ENCODE results near the gene TMEM203. TPM values are rescaled to one million over a fixed set of nuclear protein-coding genes. Genes with fewer than 3 reads are reported as not detected.

The TMEM203 gene
- total and polyA plus RNA-seq, 4 donors: 21.5 to 27.5 (median 25.8) TPM

DNA sequence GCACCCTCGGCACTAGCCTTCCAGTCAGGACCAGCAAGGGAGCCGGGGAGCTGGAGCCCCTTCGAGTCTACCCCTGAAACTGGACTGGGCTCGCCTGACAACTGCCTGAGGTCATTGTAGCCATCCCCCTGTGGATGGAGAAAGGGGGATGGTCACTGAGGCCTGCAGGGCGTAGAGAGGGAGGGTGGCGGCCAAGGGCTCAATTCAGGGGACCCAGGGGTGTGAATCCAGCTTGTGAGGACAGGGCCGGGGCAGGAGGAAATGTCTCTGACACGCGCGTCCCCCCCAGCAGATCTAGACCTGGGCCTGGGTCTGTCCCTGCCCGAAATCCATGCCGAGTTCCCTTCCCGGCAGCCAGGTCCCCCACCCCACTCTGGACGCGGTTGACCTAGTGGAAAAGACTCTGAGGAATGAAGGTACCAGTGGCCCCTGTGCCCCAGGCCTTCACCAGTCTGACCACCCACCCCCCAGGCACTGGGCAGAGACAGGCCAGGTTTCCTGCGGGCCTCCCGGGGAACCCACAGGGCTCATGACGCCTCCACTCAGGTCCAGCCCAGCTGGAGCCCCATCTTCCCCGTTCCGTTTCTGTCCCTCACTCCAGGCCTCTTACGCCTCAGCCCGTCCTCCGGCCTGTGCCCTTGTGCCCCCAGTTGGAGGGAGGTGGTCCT lies 26.1 kb upstream of the TMEM203 start:
- intact Hi-C loops (cut with DNase I): no loop called here
- H3K27me3 ChIP-seq (ENCODE audit: control insufficient read depth in 1 of 2, insufficient read depth in 2 of 2, low read length in 1 of 2): no peaks in the 10 kb centered on the region

DNA sequence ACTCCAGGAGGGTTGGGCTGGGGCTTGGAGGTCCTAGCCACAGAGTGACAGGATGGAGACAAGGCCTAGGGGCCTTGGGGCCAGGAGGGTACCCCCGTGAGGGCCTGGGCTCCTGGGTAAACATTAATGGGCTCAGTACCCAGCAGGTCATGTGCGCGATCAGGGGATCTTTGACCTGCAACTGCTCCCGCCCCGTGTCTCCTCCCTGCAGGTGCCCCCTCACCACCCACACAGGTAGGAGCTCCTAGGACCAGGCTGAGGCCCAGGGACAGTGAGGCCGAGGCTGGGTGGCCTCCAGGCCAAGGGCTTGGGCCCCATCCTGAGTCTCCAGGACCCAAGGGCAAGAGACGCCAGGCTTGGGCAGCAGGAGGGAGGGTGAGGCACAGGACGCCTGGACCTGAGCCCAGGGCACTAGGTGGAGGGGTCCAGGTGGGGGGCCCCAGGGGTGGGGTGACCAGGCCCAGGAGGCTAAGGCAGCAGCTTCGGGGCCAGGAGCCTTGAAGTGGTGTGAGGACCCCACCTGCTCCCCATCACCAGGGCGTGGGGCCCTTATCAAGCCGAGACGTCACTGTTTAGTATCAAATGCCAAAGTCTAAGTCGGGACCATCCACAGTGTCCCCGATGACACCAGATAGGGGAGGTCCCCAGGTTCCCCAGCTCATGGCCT lies 25.4 kb upstream of the TMEM203 start, which contains the start of gene SLC34A3:
Gene SLC34A3, plus strand, starts transcription at position 197 of the 667 bp plus-strand sequence. CDS start 802 bp downstream, outside the sequence.
- Histone ChIP-seq H3K4me1 (ENCODE audit: control insufficient read depth in 1 of 2, insufficient read depth in 2 of 2, low read length in 2 of 2) (no peaks in the 10 kb centered on the region), H3K9me3 (ENCODE audit: control insufficient read depth, low read length) (no peaks in the 10 kb centered on the region), H3K27me3 (ENCODE audit: control insufficient read depth in 1 of 2, insufficient read depth in 2 of 2, low read length in 1 of 2) (no peaks in the 10 kb centered on the region), H3K27ac (ENCODE audit: low read depth in 1 of 2, low read length in 2 of 2) (no peak within 1 kb of the TSS), H3K4me3 (ENCODE audit: low read length in 2 of 2) (no peak within 1 kb of the TSS), H3K36me3 (ENCODE audit: control insufficient read depth in 1 of 2, insufficient read depth in 2 of 2, low read length in 1 of 2) (no peaks in the 10 kb centered on the region)
- intact Hi-C loops (cut with DNase I): no loop called here
- WGBS, 2 donors: 70 to 78% methylated on average over 13 to 14 of the region's 14 CpGs
- DNase-seq (no peak), ATAC-seq (ENCODE audit: low FRiP score) (no peak)

More for the DNA sequence above, 26.1 kb upstream of the TMEM203 start:
- no peaks in the 10 kb centered on the region for H3K4me1 ChIP-seq (ENCODE audit: control insufficient read depth in 1 of 2, insufficient read depth in 2 of 2, low read length in 2 of 2)
- H3K36me3 ChIP-seq (ENCODE audit: control insufficient read depth in 1 of 2, insufficient read depth in 2 of 2, low read length in 1 of 2): no peaks in the 10 kb centered on the region
- no peak overlapping the region for H3K4me3 ChIP-seq (ENCODE audit: low read length in 2 of 2)
- no peak for DNase-seq
- WGBS, 2 donors: 82 to 90% methylated on average over 19 to 23 of the region's 23 CpGs
- H3K27ac ChIP-seq (ENCODE audit: low read depth in 1 of 2, low read length in 2 of 2): no peak overlapping the region
- no peak for ATAC-seq (ENCODE audit: low FRiP score)
- no peaks in the 10 kb centered on the region for H3K9me3 ChIP-seq (ENCODE audit: control insufficient read depth, low read length)

GRCh38 chr9:137229903-137230704 lies 24.7 kb upstream of the TMEM203 start:
- no peak overlapping the region for H3K4me3 ChIP-seq (ENCODE audit: low read length in 2 of 2)
- WGBS, 2 donors: 60 to 61% methylated on average over 28 to 31 of the region's 31 CpGs
- no peak overlapping the region for H3K27ac ChIP-seq (ENCODE audit: low read depth in 1 of 2, low read length in 2 of 2)
- DNase-seq (no peak), ATAC-seq (ENCODE audit: low FRiP score) (no peak)
- H3K4me1 ChIP-seq (ENCODE audit: control insufficient read depth in 1 of 2, insufficient read depth in 2 of 2, low read length in 2 of 2): no peaks in the 10 kb centered on the region
- no peaks in the 10 kb centered on the region for H3K36me3 ChIP-seq (ENCODE audit: control insufficient read depth in 1 of 2, insufficient read depth in 2 of 2, low read length in 1 of 2)
- intact Hi-C loops (cut with DNase I): loop anchor here (2.0 to 5.0 kb wide), 2 partner anchors 107 to 108 kb away; no protein-coding TSS in a partner anchor
- H3K27me3 ChIP-seq (ENCODE audit: control insufficient read depth in 1 of 2, insufficient read depth in 2 of 2, low read length in 1 of 2): no peaks in the 10 kb centered on the region
- H3K9me3 ChIP-seq (ENCODE audit: control insufficient read depth, low read length): no peaks in the 10 kb centered on the region

DNA sequence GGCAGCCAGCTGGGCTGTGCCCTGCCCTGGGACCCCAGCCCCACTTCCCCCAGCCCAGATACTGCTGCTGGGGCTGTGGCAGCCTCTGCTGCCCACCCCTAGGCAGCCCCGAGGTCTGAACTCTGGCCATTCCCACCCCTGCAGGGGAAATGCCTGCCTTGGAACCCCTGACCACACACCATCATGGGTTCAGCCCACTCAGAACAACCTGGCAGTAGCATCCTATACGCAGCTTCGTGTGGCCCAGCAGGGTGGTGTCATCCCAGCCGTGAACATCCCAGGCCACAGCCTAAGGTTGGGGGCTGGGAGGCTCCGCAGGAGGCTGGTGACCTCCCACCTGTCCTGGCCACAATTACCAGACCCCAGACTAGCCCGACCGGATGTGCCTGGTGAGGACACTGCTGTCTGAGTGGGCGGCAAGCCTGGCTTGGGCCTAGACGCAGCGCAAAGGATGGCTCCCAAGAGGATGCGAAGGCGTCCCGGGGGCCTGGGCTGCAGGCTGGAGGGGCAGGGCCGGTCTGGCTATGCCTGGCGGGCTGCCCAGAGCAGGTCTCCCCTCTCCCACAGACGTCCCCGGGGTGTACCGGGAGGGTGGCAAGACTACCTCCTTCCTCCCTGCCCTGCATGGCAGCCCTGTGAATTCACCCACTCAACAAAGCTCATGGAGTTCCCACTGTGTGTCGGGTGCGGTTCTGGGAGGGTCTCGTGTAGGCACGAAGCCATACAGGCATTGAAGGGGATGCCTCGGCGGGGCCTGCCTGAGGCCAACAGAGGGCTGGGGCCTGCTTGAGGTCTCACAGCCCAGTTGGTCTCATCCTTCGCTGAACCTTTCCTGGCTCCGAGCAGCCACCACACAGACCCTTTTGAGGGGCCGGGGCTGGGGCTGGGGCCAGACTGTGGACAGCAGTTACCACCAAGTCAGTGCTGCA lies 23.8 kb upstream of the TMEM203 start:
- intact Hi-C loops (cut with DNase I): loop anchor here (2.0 to 5.0 kb wide), 2 partner anchors 106 to 107 kb away; no protein-coding TSS in a partner anchor
- 33 to 42% methylated on average over 27 of the region's 27 CpGs for WGBS, 2 donors
- H3K4me1 ChIP-seq (ENCODE audit: control insufficient read depth in 1 of 2, insufficient read depth in 2 of 2, low read length in 2 of 2): no peaks in the 10 kb centered on the region
- H3K27ac ChIP-seq (ENCODE audit: low read depth in 1 of 2, low read length in 2 of 2): no peak overlapping the region
- no peaks in the 10 kb centered on the region for H3K27me3 ChIP-seq (ENCODE audit: control insufficient read depth in 1 of 2, insufficient read depth in 2 of 2, low read length in 1 of 2)
- no peaks in the 10 kb centered on the region for H3K36me3 ChIP-seq (ENCODE audit: control insufficient read depth in 1 of 2, insufficient read depth in 2 of 2, low read length in 1 of 2)
- no peak overlapping the region for H3K4me3 ChIP-seq (ENCODE audit: low read length in 2 of 2)
- ATAC-seq (ENCODE audit: low FRiP score) (no peak), DNase-seq (no peak)
- H3K9me3 ChIP-seq (ENCODE audit: control insufficient read depth, low read length): no peaks in the 10 kb centered on the region

GRCh38 chr9:137228506-137228967 lies 23.1 kb upstream of the TMEM203 start:
- Histone ChIP-seq H3K4me1 (ENCODE audit: control insufficient read depth in 1 of 2, insufficient read depth in 2 of 2, low read length in 2 of 2) (no peaks in the 10 kb centered on the region), H3K4me3 (ENCODE audit: low read length in 2 of 2) (no peak overlapping the region), H3K27ac (ENCODE audit: low read depth in 1 of 2, low read length in 2 of 2) (no peak overlapping the region), H3K36me3 (ENCODE audit: control insufficient read depth in 1 of 2, insufficient read depth in 2 of 2, low read length in 1 of 2) (no peaks in the 10 kb centered on the region), H3K9me3 (ENCODE audit: control insufficient read depth, low read length) (no peaks in the 10 kb centered on the region), H3K27me3 (ENCODE audit: control insufficient read depth in 1 of 2, insufficient read depth in 2 of 2, low read length in 1 of 2) (no peaks in the 10 kb centered on the region)
- ATAC-seq (ENCODE audit: low FRiP score) (no peak), DNase-seq (no peak)
- 78 to 80% methylated on average over 24 to 29 of the region's 29 CpGs for WGBS, 2 donors
- intact Hi-C loops (cut with DNase I): loop anchor here (2.0 to 5.0 kb wide), 2 partner anchors 106 kb away; no protein-coding TSS in a partner anchor

DNA sequence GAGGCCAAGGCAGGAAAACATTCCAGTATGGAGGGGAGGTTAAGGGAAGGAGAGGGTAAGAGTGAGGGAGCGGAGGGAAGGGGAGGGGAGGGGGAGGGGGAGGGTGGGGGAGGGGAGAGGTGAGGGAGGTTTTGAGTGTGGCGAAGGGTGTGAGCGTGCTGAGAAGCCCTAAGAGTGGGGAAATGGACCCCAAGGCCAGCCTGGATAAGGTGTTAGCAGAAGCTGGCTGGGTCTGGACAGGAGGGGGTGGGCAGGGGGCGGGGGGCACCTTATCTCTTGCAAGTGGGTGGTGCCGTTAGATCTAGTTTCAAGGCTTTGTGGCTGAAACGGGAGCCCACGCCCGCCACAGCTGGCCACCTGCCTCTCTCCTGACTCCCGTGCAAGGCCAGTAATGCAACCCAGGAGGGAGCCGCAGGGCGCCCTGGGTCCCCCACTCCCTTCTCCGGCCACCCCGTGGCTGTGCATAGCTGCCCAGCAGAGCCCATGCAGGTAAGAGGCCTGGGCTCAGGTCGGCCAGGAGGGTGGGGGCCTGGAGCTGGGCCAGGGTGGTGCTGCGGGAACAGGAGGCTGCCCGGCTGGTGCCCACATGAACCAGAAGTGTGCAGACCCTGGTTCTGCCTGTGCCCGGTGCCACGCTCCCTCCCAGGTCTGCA lies 22.5 kb upstream of the TMEM203 start:
- Histone ChIP-seq H3K4me3 (ENCODE audit: low read length in 2 of 2) (no peak overlapping the region), H3K4me1 (ENCODE audit: control insufficient read depth in 1 of 2, insufficient read depth in 2 of 2, low read length in 2 of 2) (no peaks in the 10 kb centered on the region), H3K27ac (ENCODE audit: low read depth in 1 of 2, low read length in 2 of 2) (no peak overlapping the region), H3K36me3 (ENCODE audit: control insufficient read depth in 1 of 2, insufficient read depth in 2 of 2, low read length in 1 of 2) (no peaks in the 10 kb centered on the region), H3K9me3 (ENCODE audit: control insufficient read depth, low read length) (no peaks in the 10 kb centered on the region), H3K27me3 (ENCODE audit: control insufficient read depth in 1 of 2, insufficient read depth in 2 of 2, low read length in 1 of 2) (no peaks in the 10 kb centered on the region)
- intact Hi-C loops (cut with DNase I): loop anchor here (2.0 to 5.0 kb wide), 2 partner anchors 105 to 106 kb away; no protein-coding TSS in a partner anchor
- WGBS, 2 donors: 42 to 51% methylated on average over 11 to 18 of the region's 18 CpGs
- DNase-seq (no peak), ATAC-seq (ENCODE audit: low FRiP score) (no peak)

GRCh38 chr9:137227054-137227852 lies 21.8 kb upstream of the TMEM203 start, which contains the start of gene RNF224:
Gene RNF224, plus strand, starts transcription at chr9:137227502. Its CDS starts 834 bp downstream, at chr9:137228336.
- Histone ChIP-seq H3K27ac (ENCODE audit: low read depth in 1 of 2, low read length in 2 of 2) (no peak within 1 kb of the TSS), H3K4me1 (ENCODE audit: control insufficient read depth in 1 of 2, insufficient read depth in 2 of 2, low read length in 2 of 2) (no peaks in the 10 kb centered on the region), H3K9me3 (ENCODE audit: control insufficient read depth, low read length) (no peaks in the 10 kb centered on the region), H3K27me3 (ENCODE audit: control insufficient read depth in 1 of 2, insufficient read depth in 2 of 2, low read length in 1 of 2) (no peaks in the 10 kb centered on the region), H3K4me3 (ENCODE audit: low read length in 2 of 2) (no peak within 1 kb of the TSS), H3K36me3 (ENCODE audit: control insufficient read depth in 1 of 2, insufficient read depth in 2 of 2, low read length in 1 of 2) (no peaks in the 10 kb centered on the region)
- intact Hi-C loops (cut with DNase I): loop anchor here in 1 of 2 donors (5.0 kb wide), 1 partner anchor 105 kb away; no protein-coding TSS in a partner anchor
- DNase-seq (peak; percentile 80 to 91), ATAC-seq (ENCODE audit: low FRiP score) (no peak)
- WGBS, 2 donors: 28 to 31% methylated on average over 25 of the region's 25 CpGs
